B cell (primary cell): ENCODE data around the gene NR3C2.

Experiments used
- CTCF ChIP-seq: fragments of 200-600 bp; IDR thresholded peaks from one replicate; pipeline ENCODE4 v1.8.0; 2022; ENCODE audit warnings: antibody characterized with exemption, mild to moderate bottlenecking
- EZH2 ChIP-seq: IDR thresholded peaks from 2 replicates; pipeline ENCODE4 v1.6.1; 2012; ENCODE audit warnings: borderline replicate concordance, low read depth, mild to moderate bottlenecking, moderate library complexity, low read length; ENCODE audit not compliant: insufficient read depth, poor library complexity, severe bottlenecking

DNA sequence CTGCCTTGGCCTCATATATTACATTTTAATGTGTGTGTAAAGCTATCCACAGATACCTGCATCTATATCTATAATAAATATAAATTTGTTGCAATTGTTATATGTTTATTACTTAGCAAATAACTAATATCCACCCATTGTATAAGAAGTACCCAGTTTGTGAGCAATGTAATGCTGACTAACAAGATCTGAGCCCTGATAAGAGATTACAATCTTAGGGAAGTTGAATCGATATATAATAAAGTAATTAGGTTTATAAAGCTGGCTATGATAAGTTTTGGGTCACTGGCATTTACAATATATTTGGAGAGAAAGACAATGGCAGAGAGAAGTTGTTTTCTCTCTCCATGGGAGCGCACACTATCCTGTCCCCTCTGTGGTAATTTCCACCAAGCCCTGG, 280.6 kb downstream of the NR3C2 start:
- no peak for TF ChIP-seq CTCF
- TF ChIP-seq EZH2: no peak
